GM18951 (cell line): ENCODE measurements around the gene EFCAB8.

Experiments used
- POLR2A ChIP-seq: IDR thresholded peaks from 4 replicates; pipeline ENCODE4 v1.6.1; 2011; ENCODE audit warnings: mild to moderate bottlenecking; ENCODE audit not compliant: insufficient read length, insufficient read depth; ENCODE audit errors: extremely low read depth
- in situ Hi-C: fragments of 300-500 bp; cut with MboI; formaldehyde crosslinking; loops from one replicate; pipeline ENCODE4 v1.12.0; 2022; ENCODE audit warnings: low sequenced_read_pairs, mixed read lengths, inconsistent platforms; ENCODE audit not compliant: unreplicated experiment

The EFCAB8 gene

DNA sequence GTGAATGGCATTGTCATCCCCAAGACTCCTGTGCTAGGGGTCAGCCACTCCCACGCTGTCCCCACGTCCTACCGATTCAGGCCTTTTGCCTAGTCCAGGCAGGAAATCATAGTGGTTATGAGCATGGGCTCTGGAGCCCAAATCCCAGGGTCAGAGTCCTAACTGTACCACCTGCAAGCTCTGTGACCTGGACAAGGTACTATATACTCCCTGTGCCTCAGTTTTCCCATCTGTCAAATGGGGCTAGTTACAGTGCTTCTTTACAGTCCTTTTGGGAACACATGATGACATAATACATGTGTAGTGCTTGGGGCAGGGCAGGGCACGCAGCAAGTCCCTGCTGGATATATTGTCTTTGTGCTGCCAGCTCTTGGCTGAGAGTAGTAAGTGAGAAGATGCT is 27.2 kb downstream of the EFCAB8 start:
- in situ Hi-C loops, result no loop called here
- no peak for TF ChIP-seq POLR2A

DNA sequence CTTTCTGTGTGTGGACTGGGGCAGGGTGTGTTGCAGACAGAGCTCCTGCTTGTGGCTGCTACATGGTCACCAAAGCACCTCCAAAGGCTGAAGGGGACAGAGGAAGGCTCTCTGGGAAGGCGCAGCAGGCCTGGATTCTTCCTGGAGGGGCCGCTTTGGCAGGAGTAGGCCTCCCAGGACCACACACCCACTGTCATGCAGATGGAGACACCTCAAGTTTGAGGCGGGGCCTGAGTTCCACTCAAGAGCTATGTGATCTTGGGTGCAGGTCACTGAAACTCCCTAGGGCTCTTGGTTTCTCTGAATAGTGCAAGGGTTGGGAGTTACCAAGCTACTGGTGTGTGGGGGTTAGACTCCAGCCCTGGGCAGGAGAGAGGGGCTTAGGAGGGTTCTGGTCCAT is 27.9 kb downstream of the EFCAB8 start:
- no peak for TF ChIP-seq POLR2A
- in situ Hi-C loops, result no loop called here

DNA sequence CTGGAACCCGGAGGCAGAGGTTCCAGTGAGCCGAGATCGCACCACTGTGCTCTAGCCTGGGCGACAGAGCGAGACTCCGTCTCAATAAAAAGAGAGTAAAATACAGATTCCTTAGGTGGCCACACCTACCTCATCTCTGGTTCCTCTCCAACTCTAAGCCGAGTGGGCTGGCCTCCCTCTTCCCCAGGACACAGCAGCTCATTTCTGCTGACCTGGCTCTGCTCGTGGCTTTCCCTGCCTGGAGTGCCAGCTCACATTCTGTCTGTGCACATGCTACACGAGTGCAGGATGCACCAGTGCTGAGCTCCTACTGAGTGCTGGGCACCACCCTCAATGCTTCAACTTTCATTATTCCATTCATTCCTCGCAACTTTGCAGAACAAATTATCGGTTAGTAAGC is 28.8 kb downstream of the EFCAB8 start:
- TF ChIP-seq POLR2A, result no peak
- in situ Hi-C loops, result no loop called here

DNA sequence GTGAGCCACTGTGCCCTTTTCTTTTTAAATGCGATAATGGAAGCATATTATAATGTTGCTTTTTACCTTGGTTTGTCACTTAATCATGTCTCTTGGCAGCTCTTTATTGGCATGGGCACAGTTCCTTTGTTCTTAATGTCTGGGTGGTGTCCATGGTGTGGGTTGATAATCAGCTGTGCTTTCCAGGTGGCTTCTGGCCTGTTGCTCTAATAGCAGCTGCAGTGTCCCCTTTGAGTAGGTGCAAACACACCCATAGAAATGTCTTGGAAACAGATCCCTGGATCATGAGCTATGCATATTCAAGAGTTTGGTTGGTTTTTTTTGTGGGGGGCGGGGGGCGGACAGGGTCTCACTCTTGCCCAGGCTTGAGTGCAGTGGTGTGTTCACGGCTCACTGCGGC is 29.9 kb downstream of the EFCAB8 start:
- no peak for TF ChIP-seq POLR2A
- in situ Hi-C loops, result no loop called here

DNA sequence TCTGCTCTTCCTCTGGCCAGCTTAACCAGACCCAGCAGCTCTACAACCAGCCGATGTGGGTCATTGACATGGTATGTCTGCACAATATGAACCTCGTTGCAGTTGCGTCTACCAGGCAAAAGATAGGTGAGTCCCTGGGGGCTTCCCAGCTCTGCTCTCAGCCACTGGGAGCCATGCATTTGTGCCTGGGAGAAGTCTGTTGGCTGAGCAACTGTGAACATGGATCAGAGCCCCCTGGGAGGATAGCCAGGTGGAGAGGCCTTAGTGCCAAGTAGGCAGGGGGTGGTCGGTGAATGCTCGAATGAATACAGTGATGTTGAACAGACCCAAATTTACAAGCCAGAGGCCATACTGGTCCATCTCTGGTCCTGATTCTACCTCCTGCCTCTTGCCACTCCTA is 30.6 kb downstream of the EFCAB8 start:
- TF ChIP-seq POLR2A, result no peak
- in situ Hi-C loops, result no loop called here

DNA sequence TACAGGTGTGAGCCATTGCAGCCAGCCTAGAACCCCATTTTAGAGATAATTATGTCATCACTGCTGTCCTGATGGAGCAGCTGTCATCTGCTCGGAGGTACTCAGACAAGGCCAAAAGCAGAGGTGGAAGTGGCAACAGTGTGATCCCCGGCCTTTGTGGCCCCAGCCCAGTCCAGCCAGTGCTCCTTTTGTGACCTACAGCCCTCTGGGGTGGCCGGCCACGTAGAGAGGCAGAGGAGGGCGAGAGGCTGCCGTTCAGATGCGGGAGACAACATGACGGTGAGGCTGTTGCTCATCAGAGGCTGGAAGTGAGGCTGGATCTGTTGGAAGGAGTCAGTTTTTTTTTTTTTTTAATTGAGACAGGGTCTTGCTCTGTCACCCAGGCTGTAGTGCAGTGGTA is 32.8 kb downstream of the EFCAB8 start:
- in situ Hi-C loops, result no loop called here
- no peak for TF ChIP-seq POLR2A

DNA sequence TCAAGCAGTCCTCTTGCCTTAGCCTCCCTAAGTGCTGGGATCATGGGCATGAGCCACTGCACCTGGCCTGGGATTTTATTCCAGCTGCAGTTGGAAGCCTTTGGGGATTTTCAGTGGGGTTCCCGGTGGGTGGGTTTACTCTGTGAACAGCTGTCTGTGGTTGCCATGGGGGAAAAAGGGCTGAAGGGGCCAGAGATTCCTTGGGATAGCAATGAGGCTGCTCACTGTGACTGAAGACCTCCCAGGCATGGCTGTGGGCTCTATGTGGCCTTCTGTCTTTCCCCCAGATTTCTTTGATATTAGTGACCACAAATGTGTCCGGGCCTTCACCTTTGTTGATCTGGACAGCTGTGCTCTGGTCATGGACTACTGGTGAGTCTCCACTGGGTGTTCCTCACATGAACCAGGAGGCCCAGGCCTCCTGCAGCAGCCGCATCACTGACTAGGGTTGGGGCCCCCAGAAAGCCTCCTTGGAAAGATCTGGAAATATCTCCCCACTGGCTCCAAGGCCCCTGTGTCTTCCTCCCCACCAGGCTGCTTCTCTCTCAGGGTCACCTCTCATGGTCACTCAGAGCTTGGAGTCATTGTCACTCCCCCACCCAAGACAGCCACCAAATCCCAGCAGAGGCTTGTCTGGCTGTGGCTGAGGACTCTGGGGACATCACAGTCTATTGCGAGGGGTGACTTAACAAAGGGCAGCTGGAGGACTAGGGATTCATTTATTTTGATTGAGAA is 33.4 kb downstream of the EFCAB8 start:
- no peak for TF ChIP-seq POLR2A
- in situ Hi-C loops, result no loop called here

DNA sequence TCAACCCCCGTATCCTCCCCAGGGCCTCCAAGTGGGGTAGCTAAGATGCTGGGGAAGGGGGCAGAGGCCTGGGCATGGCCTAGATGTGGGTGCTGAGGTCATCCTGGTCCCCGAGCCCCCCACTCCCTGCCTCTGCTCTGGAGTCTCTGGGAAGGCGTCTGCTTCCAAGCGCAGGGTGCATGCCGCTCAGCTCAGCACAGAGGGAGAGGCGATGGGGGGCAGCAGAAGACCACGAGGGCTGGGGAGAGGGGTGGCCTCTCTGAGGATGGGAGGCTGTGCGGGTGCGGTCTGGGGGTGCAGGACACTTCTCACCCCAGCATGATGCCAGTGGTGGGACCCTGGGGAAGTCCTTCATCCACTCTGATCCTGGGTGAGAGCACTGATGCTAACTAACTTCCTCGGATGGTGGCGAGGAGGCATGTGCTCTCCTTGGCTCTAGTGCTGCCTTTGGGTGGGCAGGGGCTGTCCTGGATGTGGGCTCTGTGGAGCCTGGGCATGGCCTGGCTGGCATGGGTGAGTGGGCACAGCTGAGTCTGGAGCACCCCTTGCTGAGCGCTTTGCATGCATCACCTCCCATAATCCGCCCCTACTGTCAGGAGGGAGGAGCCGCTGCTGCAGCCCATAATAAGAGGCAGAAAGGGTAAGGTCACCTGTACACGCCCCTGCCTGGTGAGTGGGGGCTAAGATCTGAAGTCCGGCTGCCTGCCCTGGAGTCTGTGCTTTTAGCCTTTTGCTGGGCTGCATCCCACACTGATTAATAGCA is 34.7 kb downstream of the EFCAB8 start:
- TF ChIP-seq POLR2A, result no peak
- in situ Hi-C loops, result no loop called here

DNA sequence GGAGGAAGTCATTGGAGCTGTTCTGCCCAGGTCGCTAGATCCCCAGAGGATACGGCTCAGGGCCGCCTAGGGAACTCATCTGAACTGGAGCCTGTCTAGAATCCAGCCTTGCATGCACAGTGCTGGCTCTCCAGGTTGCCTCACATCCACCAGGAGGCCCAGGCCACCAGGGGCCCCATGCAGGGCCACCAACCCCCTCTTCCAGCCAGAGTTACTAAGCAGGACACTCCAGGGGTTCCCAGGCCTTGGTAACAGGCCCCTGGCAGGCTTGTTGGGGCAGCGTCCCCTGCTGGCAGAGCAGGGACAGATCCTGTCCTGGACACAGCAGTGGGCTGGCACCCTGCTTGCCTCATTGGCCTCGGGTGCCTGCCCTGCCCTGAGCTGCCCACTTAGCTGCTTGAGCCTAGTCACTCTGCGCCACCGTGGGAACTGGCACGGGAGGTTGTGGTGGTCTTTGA is 35.3 kb downstream of the EFCAB8 start:
- TF ChIP-seq POLR2A, result no peak
- in situ Hi-C loops, result no loop called here

DNA sequence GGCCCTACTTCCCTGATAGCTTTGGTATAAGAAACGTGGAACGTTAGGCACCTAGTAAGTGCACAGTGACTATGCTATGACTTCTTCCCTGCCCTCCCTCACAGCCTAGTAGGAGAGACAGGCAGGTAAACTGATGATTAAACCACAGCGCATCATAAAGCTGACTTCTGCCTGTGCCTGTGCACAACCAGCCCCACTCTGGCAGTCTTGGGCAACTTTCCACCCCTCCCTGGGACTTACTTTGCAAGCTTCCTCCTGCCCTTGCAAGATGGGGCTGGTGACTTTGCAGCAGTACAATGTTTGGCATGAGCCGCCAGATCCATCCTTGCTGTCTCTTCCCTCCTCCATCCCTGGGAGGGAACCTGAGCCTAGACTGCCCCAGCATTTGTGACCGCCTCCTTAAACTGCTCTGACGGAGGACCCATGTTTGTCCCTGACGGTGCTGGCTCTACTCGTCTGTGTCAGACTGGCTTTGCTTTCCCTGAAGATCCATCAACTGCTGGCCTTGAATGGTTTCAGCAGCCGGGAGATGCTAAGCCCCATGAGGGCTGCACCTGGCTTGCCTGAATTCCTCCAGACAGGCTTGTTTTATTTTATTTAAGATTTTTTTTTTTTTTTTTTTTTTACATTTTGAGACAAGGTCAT is 36.1 kb downstream of the EFCAB8 start:
- in situ Hi-C loops, result no loop called here
- no peak for TF ChIP-seq POLR2A

DNA sequence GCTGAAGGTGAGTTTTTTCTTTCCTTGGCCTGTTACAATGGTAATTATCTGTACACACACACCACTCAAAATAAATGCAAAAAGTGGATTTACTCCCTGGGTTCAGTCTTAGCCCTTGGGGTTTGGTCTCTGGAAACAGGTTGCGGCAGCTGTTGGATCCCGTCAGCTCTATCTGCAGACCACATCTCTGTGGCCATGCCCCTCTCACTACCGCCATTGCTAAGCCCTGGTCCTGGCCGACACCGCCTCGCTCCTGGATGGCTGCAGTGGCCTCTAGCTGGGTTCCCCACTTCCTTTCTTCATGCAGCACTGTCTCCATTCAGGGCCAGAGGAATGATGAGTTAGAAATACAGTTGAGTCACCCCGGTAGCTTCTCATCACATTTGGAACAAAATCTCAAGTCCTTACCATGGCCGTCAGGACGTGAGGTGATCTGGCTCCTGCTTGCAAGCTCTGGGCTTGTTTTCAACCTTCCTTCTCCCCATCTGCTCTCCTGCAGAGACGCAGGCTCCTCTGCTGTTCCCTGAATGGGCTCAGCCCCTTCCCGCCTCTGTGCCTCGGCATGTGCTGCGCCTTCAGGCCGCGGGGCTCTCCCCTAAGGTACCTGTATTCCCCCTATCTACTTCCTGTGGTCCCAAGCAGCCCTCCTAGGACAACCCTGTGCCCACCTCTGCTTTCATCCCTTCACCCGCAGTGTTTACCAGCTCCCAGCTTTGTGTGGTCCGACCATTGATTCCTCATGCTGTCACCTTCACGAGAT is 38.0 kb downstream of the EFCAB8 start:
- in situ Hi-C loops, result no loop called here

DNA sequence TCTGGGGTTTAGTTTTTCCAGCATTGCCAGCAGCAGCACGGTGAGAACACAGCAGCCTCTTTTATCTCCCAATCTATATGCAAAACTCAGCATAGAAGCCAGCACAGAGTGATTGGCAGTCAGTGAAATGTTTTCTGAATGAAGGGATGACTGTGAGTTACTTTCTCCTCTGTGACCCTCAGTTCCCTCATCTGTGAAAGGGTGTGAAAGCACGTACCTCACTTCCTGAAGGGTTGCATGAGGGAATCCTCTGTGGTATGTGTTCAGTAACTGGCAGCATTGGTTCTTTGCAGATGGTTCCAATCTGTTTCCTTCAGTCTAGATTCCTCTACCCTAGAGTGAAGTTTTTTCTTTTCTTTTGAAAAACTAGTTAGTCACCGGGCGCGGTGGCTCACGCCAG is 40.0 kb downstream of the EFCAB8 start:
- TF ChIP-seq POLR2A, result no peak
- in situ Hi-C loops, result no loop called here

More for the DNA sequence above, 38.0 kb downstream of the EFCAB8 start:
- TF ChIP-seq POLR2A, result no peak
